SU-DHL-6 (cell line): ENCODE measurements around the gene INO80.

Source experiments
- H2AFZ ChIP-seq: fragments of 200-600 bp; sonication (generic); 2 replicates; pipeline ENCODE4 v1.6.1; 2014; ENCODE audit warnings: low read depth, mild to moderate bottlenecking, moderate library complexity, mixed read lengths, antibody characterized with exemption, low read length; ENCODE audit not compliant: severe bottlenecking
- H3F3A ChIP-seq: fragments of 200-600 bp; shearing (Covaris generic); 2 replicates; pipeline ENCODE4 v1.6.0; 2016; ENCODE audit warnings: antibody characterized with exemption, mild to moderate bottlenecking; ENCODE audit not compliant: insufficient read depth
- H3K27ac ChIP-seq: fragments of 200-600 bp; sonication (generic); 2 replicates; pipeline ENCODE4 v1.5.1; 2016; ENCODE audit warnings: low read depth, mild to moderate bottlenecking, low read length, moderate library complexity, mixed read lengths
- H3K27me3 ChIP-seq: fragments of 200-600 bp; sonication (generic), shearing (Covaris generic); 2 replicates; pipeline ENCODE4 v1.6.0; 2014; ENCODE audit warnings: mild to moderate bottlenecking, low read length
- H3K36me3 ChIP-seq: fragments of 200-600 bp; sonication (generic); 2 replicates; pipeline ENCODE4 v1.6.1; 2014; ENCODE audit warnings: mild to moderate bottlenecking, low read length, mixed read lengths
- H3K4me2 ChIP-seq: fragments of 300-600, 200-600 bp; shearing (Covaris generic), sonication (generic); 2 replicates; pipeline ENCODE4 v1.6.0; 2014; ENCODE audit warnings: low read length, low read depth, mild to moderate bottlenecking; ENCODE audit not compliant: poor library complexity, severe bottlenecking
- H3K4me3 ChIP-seq: fragments of 200-600 bp; sonication (generic); 2 replicates; pipeline ENCODE4 v1.5.1; 2014; ENCODE audit warnings: antibody characterized with exemption, low read length, mild to moderate bottlenecking, mixed read lengths; ENCODE audit not compliant: insufficient read depth, poor library complexity, severe bottlenecking
- H3K79me2 ChIP-seq: fragments of 200-600 bp; sonication (generic); 2 replicates; pipeline ENCODE4 v1.6.1; 2014; ENCODE audit warnings: mild to moderate bottlenecking, low read length, moderate library complexity; ENCODE audit not compliant: insufficient read depth
- H3K9ac ChIP-seq: fragments of 200-600 bp; sonication (generic); 2 replicates; pipeline ENCODE4 v1.7.0; 2014; ENCODE audit warnings: mild to moderate bottlenecking, low read length
- H3K9me2 ChIP-seq: fragments of 200-600 bp; sonication (generic); replicated peaks from 2 replicates; pipeline ENCODE4 v1.6.1; 2014; ENCODE audit warnings: low read length; ENCODE audit not compliant: insufficient read depth
- H3K9me3 ChIP-seq: fragments of 200-600 bp; sonication (generic); 2 replicates; pipeline ENCODE4 v1.6.1; 2014; ENCODE audit warnings: low read length, mixed read lengths; ENCODE audit not compliant: insufficient read depth
- H4K20me1 ChIP-seq: fragments of 200-600 bp; sonication (generic); 2 replicates; pipeline ENCODE4 v1.6.1; 2014; ENCODE audit warnings: low read depth, mild to moderate bottlenecking, antibody characterized with exemption, low read length, moderate library complexity, mixed read lengths
- EZH2phosphoT487 ChIP-seq: fragments of 200-600 bp; sonication (generic), shearing (Covaris generic); conservative IDR thresholded peaks from 2 replicates; pipeline ENCODE4 v1.6.1; 2018; ENCODE audit warnings: mild to moderate bottlenecking, antibody characterized with exemption, low read length, moderate library complexity, mixed read lengths
- TF ChIP-seq, protein P1 (sequence below): fragments of 200-600 bp; sonication (generic); IDR thresholded peaks from one replicate; pipeline ENCODE4 v1.5.1; 2017; ENCODE audit warnings: antibody characterized with exemption, mild to moderate bottlenecking, low read length, moderate library complexity; ENCODE audit not compliant: insufficient read depth, poor library complexity, severe bottlenecking

INO80 gene

DNA sequence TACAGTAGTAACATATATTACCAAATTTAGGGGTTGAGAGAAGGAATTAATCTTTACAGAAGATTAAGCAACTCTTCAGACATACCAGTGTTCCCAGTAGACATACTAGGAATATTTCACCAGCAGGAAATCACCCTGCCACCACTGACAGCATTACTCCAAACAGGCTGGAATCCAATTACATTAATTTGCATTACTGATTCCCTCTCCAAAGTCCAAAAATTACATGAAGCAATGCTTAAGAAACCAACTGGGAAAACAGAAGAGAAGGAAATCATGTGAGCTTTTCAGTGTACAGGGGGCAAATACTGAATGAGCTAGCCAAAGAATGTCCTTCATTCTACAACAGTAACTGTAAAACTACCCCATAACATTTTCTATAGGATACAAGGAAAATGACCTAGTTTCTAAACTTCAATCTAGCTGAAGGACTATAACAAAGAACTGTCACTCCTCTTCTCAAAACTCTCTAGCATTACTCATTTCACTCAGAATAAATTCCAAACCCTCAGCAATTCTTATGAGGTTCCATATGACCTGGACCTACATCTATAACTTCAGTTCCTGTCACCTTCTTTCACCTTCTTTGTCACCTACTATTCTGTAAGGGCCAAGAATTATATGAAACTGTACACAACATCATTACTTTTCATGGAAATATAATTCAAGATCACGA lies 72.7 kb downstream of the INO80 start:
- no peak overlapping the region for H2AFZ ChIP-seq
- H3K27ac ChIP-seq = no peak overlapping the region
- no peaks in the 10 kb centered on the region for H3K27me3 ChIP-seq
- H3K4me2 ChIP-seq = no peak overlapping the region
- no peak overlapping the region for H3K9ac ChIP-seq
- no peaks in the 10 kb centered on the region; the same call in 1 of the 2 replicates for H3K79me2 ChIP-seq
- no peak for TF ChIP-seq EZH2phosphoT487
- TF ChIP-seq, protein P1, sequence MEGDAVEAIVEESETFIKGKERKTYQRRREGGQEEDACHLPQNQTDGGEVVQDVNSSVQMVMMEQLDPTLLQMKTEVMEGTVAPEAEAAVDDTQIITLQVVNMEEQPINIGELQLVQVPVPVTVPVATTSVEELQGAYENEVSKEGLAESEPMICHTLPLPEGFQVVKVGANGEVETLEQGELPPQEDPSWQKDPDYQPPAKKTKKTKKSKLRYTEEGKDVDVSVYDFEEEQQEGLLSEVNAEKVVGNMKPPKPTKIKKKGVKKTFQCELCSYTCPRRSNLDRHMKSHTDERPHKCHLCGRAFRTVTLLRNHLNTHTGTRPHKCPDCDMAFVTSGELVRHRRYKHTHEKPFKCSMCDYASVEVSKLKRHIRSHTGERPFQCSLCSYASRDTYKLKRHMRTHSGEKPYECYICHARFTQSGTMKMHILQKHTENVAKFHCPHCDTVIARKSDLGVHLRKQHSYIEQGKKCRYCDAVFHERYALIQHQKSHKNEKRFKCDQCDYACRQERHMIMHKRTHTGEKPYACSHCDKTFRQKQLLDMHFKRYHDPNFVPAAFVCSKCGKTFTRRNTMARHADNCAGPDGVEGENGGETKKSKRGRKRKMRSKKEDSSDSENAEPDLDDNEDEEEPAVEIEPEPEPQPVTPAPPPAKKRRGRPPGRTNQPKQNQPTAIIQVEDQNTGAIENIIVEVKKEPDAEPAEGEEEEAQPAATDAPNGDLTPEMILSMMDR = no peak
- no peaks in the 10 kb centered on the region for H4K20me1 ChIP-seq
- H3K4me3 ChIP-seq = no peak overlapping the region
- no peaks in the 10 kb centered on the region for H3K9me3 ChIP-seq
- no peaks in the 10 kb centered on the region for H3K9me2 ChIP-seq
- H3K36me3 ChIP-seq = peaks cover 35% of the 10 kb centered on the region; the same call in 1 of the 2 replicates
- 0 out of 2 replicates have a peak, but pooled peaks cover under 1% of the 10 kb centered on the region for H3F3A ChIP-seq

DNA sequence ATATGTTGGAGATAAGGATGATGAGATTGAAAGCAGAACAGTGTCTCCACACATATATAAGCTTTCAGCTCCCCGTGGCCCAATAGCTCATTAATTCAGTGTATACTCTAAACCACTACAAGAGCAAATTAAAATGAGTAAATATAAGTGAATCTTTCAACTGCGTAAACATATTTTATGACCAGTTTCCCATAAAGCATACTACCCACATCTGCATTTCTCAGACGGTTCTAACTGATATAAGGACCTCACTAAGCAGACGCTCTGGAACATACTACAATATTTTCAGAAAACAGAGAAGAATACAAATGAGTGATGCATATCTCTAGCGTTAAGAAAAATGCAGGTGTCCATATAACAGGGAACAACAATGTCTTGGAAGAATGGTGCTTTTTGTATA lies 73.2 kb downstream of the INO80 start:
- H3K9me2 ChIP-seq = no peaks in the 10 kb centered on the region
- no peaks in the 10 kb centered on the region for H4K20me1 ChIP-seq
- no peaks in the 10 kb centered on the region for H3K27me3 ChIP-seq
- no peak overlapping the region for H3K4me3 ChIP-seq
- no peak overlapping the region for H2AFZ ChIP-seq
- H3K9ac ChIP-seq = no peak overlapping the region
- H3K9me3 ChIP-seq = no peaks in the 10 kb centered on the region
- peaks cover 29% of the 10 kb centered on the region; the same call in 1 of the 2 replicates for H3K36me3 ChIP-seq
- H3K4me2 ChIP-seq = no peak overlapping the region
- no peaks in the 10 kb centered on the region for H3F3A ChIP-seq
- TF ChIP-seq, protein P1 = no peak
- TF ChIP-seq EZH2phosphoT487 = no peak
- no peaks in the 10 kb centered on the region; the same call in 1 of the 2 replicates for H3K79me2 ChIP-seq
- no peak overlapping the region for H3K27ac ChIP-seq

DNA sequence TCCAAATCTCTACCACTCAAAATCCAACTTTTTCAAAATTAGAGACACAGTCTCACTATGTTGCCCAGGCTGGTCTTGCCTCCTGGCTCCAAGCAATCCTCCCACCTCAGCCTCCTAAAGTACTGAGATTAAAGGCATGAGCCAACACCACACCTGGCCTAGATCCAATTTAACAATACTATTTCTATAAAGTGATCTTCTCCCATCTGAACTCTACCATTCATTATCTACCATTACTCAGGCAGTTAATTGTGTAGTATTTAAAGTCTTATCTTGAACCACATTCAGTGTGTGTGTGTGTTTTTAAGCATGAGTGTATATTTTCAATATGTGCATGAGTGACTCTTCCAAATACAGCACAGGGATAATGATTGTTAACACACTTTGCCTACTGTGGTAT lies 77.0 kb downstream of the INO80 start:
- no peaks in the 10 kb centered on the region; the same call in 1 of the 2 replicates for H3K79me2 ChIP-seq
- no peaks in the 10 kb centered on the region for H3K27me3 ChIP-seq
- H3K9ac ChIP-seq = no peak overlapping the region
- no peak overlapping the region for H3K4me3 ChIP-seq
- H2AFZ ChIP-seq = no peak overlapping the region
- no peaks in the 10 kb centered on the region for H3K9me3 ChIP-seq
- peaks cover 17% of the 10 kb centered on the region; the same call in 1 of the 2 replicates for H3K36me3 ChIP-seq
- H3K27ac ChIP-seq = no peak overlapping the region
- H3F3A ChIP-seq = no peaks in the 10 kb centered on the region
- H3K4me2 ChIP-seq = no peak overlapping the region
- no peaks in the 10 kb centered on the region for H4K20me1 ChIP-seq
- no peaks in the 10 kb centered on the region for H3K9me2 ChIP-seq
- TF ChIP-seq EZH2phosphoT487 = no peak
- TF ChIP-seq, protein P1 = no peak
